ENCODE measurements around the gene ELOVL4.

ELOVL4 gene

DNA sequence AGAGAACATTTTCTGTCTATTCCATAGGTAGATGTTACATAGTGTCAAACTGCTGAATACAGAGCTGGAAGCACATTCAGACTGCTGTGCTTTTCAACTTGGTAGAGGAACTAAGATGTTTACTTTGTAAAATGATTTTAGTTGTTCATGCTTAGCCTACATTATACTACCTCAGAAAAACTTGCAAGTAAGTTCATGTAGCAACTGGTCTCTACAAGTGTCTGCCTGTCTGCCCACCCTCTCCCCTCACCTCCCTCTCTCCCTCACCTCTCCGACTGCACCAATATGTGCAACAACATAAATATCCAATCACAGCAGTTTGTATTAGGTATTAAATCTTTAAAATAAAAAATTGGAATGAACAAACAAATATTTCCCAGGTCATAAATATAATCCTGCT lies 25.3 kb downstream of the ELOVL4 start:
- in situ Hi-C loops (cut with HindIII; ENCODE audit: low sequenced_read_pairs): no loop called here
- TF ChIP-seq, protein P1, sequence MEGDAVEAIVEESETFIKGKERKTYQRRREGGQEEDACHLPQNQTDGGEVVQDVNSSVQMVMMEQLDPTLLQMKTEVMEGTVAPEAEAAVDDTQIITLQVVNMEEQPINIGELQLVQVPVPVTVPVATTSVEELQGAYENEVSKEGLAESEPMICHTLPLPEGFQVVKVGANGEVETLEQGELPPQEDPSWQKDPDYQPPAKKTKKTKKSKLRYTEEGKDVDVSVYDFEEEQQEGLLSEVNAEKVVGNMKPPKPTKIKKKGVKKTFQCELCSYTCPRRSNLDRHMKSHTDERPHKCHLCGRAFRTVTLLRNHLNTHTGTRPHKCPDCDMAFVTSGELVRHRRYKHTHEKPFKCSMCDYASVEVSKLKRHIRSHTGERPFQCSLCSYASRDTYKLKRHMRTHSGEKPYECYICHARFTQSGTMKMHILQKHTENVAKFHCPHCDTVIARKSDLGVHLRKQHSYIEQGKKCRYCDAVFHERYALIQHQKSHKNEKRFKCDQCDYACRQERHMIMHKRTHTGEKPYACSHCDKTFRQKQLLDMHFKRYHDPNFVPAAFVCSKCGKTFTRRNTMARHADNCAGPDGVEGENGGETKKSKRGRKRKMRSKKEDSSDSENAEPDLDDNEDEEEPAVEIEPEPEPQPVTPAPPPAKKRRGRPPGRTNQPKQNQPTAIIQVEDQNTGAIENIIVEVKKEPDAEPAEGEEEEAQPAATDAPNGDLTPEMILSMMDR (IDR thresholded peaks at IDR 0.05; ENCODE audit: low read depth, low read length, missing control alignments): no peak
- no peak overlapping the region for H3K4me3 ChIP-seq (ENCODE audit: low read depth, low read length)
- DNase-seq (ENCODE audit: low read depth): no peak

DNA sequence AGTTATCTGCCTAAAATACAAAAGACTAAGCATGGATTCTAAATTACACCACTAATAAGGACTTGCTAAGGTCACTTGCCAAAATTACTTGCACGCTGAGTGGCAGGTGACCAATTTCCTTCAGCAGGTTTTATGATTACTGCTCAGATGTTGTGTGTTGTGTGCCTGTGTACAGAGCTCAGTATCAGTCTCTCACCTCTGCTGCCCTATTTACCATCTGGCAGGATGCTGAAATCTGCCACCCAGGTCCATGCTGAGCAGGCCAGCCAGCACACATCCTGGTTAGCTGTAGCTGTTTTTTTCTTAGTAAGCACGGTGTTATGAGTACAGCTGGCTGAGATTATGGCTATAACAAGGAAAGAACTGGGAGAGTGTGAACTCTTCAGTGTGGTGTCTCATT lies 34.0 kb downstream of the ELOVL4 start:
- no peak for DNase-seq (ENCODE audit: low read depth)
- in situ Hi-C loops (cut with HindIII; ENCODE audit: low sequenced_read_pairs): no loop called here
- TF ChIP-seq, protein P1 (IDR thresholded peaks at IDR 0.05; ENCODE audit: low read depth, low read length, missing control alignments): no peak
- H3K4me3 ChIP-seq (ENCODE audit: low read depth, low read length): no peak overlapping the region

DNA sequence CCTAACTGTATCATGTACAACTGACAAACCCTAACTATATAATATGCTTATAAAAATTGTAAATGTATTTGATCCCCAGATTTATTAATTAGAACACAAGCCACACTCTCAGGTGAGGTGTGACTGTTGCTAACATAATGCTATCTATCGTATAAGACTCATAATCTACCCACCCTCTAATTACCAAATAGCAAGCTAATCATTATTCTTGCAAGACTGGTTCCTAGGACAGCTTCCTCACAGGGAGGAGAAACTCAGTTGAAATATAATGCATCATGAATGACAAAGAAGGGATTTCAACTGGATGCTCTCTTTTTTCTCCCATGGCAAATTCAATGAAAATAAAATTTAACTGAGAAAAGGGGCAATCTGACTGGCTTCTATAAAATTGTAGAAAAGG lies 35.4 kb downstream of the ELOVL4 start:
- DNase-seq (ENCODE audit: low read depth): no peak
- no peak overlapping the region for H3K4me3 ChIP-seq (ENCODE audit: low read depth, low read length)
- TF ChIP-seq, protein P1 (IDR thresholded peaks at IDR 0.05; ENCODE audit: low read depth, low read length, missing control alignments): no peak
- in situ Hi-C loops (cut with HindIII; ENCODE audit: low sequenced_read_pairs): no loop called here

DNA sequence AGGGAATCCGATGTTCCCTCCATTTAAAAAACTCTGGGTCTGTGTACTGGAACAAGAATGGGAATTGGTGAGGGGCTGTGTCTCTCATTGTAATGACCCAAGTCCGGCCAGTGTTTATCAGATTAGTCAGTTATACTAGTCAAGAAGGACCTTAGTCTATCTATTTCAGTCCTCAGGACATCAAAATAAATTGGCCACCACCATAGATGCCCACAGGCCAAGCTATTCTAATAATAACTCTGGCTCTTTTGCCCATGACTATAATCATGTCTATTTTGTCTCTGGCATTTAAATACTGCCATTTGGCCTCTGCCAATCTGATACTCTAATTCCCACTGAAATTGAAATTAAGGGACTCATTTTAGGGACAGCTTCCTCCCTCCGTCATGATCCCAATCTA lies 37.8 kb downstream of the ELOVL4 start:
- no peak for DNase-seq (ENCODE audit: low read depth)
- TF ChIP-seq, protein P1 (IDR thresholded peaks at IDR 0.05; ENCODE audit: low read depth, low read length, missing control alignments): no peak
- no peak overlapping the region for H3K4me3 ChIP-seq (ENCODE audit: low read depth, low read length)
- in situ Hi-C loops (cut with HindIII; ENCODE audit: low sequenced_read_pairs): no loop called here

DNA sequence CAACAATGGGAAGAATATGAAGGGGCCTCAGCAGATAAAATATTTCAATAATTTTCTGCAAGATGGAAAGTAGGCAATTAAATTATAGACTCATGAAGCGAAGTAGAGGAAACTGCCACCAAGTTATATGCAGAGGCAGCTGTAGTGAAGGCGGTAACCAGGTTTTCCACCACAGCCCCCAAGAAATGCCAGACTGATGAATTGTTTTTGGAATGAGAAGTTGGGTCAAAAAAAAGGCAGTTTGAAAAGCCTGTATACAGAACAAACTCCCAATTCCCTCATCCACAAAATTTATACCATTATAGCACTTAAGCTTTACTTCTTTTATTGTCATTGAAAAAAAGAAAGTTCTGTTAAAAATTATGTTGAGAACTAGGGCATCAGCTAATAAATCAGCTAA lies 45.3 kb downstream of the ELOVL4 start:
- TF ChIP-seq, protein P1 (IDR thresholded peaks at IDR 0.05; ENCODE audit: low read depth, low read length, missing control alignments): no peak

DNA sequence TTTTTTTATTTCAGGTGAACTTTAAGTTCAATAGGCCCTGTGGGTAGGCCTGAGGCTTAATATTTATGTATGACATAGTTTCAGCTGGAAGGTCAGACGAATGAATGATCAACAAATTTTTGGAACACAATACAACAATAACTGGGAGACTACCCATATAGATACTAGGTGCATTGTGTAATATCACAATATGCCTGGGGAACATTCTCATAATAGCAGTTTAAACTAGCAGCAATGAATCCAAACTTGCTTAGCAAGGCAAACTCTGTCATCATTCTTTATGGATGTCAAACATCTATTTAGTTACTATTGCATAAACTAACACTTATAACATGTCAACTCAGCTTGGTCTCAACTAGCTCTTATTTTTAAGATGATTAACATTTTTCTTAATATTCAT lies 49.3 kb downstream of the ELOVL4 start:
- H3K4me3 ChIP-seq (ENCODE audit: low read depth, low read length): no peak overlapping the region
- in situ Hi-C loops (cut with HindIII; ENCODE audit: low sequenced_read_pairs): no loop called here

More for the DNA sequence above, 45.3 kb downstream of the ELOVL4 start:
- in situ Hi-C loops (cut with HindIII; ENCODE audit: low sequenced_read_pairs): no loop called here
- DNase-seq (ENCODE audit: low read depth): no peak
- H3K4me3 ChIP-seq (ENCODE audit: low read depth, low read length): no peak overlapping the region

More for the DNA sequence above, 49.3 kb downstream of the ELOVL4 start:
- TF ChIP-seq, protein P1 (IDR thresholded peaks at IDR 0.05; ENCODE audit: low read depth, low read length, missing control alignments): no peak
- no peak for DNase-seq (ENCODE audit: low read depth)
